HG03097 (cell line): ENCODE results near the gene TTYH3.

ENCODE experiments used
- ATAC-seq: cut with Tn5 transposase; IDR thresholded peaks from one replicate; pipeline ENCODE4 v1.9.1; 2021; ENCODE audit not compliant: unreplicated experiment, low FRiP score

Gene TTYH3

DNA sequence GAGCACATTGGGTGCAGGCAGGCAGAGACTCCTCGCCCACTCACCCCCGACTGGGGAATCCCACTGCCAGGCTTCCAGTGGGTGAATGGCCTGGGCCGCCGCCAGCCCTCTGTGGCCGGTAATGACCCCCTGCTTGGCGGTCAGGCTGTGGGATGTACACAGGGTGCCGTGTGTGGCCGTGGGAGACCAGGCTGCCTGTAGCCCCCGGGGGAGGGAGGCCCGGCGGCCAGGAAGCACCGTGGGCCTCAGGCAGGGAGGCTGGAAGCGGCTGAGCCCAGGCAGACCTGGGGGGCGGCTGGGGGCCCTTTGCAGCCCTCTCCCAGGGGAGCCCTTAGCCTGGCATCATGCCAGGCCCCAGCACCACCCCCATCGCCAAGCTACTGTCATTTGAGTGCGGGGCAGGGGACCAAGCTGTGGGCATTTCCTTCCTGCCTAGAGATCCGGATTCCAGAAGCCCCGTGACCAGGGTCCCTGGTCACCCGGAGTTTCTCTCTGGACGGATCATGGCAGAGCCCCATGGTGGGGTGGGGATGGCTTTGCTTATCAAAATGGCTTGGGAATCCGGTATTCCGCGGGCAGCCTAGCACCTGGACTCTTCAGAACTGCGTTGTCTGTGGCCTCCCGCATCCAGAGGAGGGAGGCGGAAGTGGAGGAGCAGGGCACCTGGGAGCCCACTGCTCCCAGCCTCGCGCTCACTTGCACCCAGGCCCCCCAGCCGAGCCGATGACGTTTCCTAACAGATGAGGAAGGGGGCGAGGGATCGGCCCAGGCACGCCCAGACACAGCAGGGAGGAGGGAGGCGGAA lies 1.1 kb downstream of the TTYH3 start:
- ATAC-seq, result no peak

DNA sequence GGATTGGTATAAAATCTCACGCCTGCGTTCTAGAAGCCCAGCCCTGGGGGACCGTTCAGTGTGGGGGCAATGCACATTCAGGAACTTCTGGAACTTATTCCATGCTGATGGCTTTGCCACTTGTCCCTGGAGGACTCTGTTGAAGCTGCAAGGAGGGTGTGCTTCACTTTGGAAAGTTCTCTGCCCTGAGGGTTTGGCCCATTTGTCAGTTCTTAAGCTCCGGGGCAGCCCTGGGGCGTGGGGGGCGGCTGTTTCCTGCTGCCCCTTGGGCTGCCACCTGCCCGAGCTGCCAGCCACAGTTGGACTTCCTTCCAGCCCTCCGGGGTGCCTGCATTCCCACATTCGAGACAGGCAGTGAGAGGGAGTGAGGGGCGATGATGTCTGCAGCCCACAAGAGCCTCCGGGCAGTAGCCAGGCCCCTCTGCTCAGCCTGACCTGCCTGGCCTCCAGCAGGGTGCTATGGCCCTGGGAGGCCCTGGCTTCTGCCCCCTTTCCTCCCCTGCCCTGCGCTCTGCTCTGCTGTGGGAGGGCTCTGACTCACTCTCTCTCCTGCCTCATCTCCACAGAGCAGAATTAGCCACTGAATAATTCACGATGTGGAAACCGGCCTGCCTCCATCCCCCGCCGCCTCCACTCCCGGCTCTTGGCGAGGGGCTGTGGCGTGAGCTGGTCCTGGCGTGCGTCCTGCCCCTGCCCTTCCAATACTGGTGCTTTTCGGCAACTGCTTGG lies 1.9 kb downstream of the TTYH3 start:
- no peak for ATAC-seq

DNA sequence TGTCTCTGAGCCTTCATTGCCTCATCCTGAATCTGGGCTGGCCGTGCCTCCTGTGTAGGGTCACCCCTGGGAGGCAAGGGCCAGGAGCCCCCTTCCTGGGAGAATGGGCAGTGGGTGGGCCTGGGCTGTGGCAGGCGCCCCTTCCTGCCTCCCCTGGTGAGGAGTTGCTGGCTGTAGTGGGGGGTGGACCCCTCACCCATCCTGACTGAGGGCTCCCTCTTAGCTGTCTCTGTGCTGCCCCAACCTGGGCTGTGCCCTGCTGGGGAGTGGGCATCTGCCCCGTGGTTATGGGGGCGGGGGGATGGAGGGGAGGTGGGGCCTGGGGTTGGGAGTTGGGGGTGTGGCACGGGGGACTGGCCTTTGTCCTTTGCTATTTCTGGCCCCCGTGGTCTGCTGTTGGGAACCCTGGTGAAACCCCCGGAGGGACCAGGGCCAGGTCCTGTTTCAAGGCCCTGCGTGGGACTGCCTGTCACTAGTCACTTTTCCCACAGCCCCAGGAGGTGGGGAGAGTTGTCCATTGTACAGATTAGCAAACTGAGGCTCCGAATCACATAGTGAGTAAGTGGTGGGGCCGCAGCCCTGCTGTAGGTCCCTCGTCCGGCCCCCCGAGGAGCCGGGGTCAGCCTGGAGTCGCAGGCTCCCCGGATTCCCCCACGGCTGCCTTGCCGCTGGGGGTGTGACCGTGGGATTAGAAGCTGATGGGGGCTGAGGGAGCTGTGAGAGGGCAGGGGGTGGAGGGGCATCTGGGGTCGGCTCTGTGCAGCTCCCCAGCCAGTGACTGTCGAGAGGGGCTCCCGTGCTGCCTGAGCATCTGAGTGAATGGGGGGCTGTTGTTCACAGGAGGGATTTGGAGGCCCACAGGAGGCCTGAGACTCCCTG lies 2.7 kb downstream of the TTYH3 start:
- ATAC-seq, result no peak

DNA sequence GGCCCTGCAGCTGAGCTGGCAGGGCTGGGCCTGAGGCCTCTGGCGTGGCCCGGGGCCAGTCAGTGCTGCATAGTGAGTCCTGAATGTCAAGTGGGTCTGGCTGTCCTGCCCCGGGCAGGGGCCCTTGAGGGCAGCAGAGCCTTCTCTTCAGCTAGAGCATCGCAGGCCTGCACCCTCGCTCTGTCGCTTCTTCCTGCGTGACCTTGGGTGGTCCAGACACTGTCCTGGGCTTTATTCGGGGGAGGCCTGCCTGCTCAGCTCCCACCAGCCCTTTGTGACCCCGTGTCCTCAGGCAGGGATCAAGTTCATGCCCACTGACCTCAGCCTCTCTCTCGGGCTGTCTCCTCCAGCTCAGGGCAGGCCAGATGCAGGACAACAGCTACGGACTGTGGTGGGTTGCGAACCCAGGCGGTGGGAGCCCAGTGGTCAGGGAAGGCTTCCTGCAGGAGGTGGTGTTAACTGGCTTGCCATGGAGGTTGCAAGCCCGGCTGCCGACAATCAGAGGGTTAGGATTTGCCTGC lies 3.4 kb downstream of the TTYH3 start:
- no peak for ATAC-seq

DNA sequence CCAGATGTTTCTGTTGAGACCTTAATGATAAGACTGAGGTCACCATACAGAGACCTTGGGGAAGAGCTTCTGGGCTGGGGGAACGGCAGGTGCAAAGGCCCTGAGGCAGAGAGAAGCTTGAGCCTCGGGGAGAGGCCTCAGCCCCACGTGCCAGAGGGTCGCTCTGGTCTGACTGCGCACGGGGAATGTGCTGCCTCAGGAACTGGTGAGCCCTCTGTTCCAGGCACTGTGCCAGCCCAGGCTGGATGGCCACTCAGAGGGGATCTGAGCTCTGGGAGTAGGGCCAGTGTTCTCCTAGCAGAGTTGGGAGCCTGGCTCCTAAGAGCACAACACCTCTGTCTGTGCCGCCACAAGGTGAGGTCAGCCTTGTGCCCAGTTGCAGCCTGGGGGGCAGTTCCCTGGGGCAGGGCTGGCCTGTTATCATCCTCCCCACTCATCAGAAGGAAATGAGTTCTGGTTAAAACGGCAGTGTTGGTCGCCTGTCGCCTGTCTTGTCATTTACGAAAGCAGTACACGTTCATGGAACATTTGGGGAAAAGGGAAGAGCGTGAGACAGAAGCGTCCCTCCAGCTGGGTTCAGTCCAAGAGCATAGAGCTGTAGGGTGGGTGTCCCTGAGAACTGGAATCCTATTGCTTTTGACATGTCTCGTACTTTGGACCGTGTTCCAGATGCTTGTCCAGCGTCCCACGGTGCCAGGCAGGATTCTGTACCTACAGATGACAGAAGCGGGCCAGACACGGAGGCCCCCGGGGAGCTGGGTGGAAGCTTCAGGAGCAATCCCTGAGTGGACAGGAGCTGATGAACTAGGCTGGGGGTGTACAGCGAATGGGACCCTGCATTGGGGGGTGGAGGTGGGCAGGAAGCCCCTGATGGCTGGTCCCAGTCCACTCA lies 4.3 kb downstream of the TTYH3 start:
- ATAC-seq, result no peak

DNA sequence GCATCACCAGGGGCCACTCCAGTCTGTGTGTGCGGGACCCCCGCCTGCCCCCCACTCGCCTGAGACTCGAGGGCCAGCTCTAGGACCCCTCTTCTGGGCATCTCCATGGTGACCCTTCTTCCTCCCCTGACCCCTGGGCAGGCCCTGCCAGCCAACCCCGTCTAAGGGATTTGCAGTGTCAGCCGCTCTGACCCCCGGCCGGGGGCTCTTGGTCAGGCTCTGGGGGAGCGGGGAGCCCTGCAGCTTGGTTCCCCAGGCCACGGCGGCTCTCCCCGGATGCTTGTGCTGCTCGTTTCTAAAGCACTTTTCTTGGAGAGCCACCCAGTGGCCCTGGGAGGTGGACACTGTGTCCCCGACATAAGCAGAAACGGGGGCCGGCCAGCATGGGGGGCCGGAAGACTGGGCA lies 5.3 kb downstream of the TTYH3 start:
- no peak for ATAC-seq

DNA sequence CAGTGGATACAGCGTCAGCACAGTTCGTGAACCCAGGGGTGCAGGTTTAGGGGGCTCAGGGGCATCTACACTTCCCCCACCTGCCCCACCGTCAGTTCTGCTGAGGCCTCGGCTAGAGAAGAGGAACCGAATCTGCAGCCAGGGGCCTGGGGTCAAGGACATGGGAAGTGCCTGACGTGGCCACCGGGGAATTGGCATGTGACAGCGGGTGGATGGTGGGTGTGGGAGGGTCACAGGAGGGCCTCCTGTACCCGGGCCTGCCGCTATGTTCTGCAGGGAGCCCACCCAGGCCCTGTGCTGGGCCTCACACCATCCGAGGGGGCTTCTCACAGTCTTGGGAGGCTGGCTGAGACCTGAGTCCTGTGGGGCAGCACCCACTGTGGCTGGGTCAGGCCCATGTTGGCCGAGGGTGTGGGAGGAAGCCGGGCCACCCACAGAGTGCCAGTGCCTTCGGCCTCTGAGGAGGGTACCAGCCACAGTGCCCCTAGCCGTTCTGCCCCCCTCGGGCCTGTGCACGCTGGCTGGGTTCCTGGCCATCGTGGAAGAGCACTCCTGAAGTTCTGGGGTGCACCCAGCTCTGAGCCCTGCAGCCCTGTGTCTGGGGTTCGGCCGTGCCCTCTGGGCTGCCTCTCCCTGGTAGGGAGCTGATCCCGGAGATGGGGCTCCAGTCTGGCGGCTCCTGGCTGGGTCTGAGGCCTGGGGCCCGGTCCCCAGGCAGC lies 5.9 kb downstream of the TTYH3 start:
- ATAC-seq, result no peak

DNA sequence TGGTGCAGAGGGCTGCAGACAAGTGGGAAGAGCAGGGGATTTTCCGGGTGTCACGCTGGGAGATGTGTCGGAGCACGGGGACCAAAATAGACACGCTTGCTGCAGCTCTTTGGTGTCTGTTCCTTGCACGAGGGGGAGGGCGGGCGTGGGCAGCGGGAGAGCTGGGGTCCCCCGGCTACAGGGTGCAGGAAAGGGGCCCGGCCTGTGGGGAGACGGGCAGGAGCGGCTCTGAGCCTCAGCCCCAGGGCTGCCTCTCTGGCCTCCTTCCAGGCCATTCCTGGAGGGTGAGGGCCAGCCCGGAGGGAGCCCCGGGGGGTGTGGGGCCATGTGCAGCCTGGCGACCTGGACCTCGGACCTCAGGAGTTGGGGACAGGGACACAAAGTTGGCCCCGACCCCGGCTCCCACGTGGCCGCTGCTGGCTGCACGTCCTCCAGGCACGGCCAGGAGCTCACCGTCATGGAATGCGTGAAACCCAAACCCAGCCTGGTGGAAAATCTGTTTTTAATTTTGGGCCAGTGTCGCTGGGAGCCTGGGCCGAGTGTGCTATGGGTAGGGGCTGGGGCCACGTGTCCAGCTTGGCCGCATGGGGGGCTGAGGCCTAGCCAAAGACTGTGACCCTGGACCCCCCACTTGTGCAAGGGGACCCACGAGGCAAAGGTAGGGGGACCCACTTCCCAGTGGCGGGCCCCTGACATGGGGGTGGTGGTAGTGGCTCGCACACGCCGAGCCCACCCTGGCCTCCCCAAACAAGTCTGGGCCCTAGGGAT lies 6.6 kb downstream of the TTYH3 start:
- no peak for ATAC-seq

DNA sequence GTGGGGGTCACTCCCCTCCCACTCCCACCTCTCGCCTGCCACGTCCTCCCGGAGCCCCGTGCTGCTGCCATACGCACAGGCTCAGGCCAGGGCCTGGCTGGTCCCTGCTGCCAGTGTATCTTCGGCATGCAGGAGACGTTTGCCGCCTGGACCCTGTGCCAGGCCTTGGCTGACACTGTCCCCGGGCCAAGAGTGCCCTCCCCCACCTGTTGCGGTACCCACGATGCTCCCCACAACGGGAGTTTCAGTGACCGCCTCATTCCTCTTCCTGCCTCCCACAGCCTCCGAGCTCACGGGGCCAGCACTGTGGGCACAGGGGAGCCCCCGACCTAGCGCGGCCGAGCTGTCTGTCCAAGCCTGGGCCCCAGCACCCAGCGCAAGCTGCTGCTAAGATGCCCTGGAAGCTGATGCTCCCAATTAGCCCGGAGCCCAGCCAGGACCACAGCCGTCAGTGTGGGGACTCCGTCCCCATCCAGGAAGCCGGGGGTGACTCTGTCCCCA lies 7.4 kb downstream of the TTYH3 start:
- ATAC-seq, result no peak

DNA sequence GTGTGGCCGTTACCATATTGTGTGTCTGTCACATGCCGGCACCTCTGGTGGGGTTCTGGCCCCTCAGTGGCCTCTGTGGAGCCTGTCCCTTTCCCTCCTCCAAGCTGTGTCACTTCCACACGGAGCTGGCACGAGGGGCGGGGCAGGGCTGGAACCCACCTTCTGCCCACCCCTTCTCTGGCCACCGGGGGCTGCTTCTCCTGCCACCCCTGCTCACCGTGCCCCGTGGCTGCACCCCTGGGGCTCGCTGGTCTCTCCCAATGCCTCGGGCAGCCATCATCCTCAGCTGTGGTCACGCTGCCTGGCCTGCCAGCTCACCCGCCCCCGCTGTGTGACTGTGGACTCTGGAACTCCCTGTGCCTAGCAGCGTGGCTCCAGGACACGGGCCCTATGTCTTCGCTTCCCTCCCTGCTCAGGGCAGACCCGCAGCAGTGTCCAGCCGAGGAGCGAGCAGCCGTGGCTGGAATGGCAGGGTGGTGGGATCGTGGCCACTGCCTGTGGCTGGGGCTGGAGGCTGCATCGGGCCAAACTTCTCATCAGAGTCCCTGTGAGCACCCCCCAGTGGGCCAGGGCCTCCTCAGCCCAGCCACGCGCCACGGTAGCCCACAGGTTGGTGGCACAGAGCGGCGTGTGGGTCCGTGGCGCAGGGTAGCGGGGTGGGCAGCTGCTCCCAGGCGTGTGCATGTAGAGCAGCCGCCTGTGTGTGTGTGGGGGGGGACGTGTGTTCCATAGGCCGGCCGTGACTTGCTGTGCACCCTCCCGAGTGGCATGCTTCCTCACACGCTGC lies 8.1 kb downstream of the TTYH3 start:
- no peak for ATAC-seq

DNA sequence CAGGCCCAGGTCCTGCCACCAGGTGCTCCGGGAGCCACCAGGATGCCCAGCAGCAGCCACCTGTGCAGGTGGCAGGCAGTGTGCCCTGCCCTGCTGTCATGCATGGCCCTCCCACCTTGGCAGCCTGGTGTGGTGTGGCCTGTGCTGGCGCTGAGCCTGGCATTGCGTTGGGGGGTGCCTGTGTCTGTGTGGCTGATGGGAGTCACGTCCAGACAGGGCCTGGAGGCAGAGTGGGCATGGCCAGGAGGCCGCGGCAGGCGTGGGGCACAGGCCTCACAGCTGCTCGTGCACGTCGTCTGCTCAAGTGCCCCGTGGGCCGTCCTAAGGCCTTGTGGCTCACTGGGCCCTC lies 8.7 kb downstream of the TTYH3 start:
- no peak for ATAC-seq

DNA sequence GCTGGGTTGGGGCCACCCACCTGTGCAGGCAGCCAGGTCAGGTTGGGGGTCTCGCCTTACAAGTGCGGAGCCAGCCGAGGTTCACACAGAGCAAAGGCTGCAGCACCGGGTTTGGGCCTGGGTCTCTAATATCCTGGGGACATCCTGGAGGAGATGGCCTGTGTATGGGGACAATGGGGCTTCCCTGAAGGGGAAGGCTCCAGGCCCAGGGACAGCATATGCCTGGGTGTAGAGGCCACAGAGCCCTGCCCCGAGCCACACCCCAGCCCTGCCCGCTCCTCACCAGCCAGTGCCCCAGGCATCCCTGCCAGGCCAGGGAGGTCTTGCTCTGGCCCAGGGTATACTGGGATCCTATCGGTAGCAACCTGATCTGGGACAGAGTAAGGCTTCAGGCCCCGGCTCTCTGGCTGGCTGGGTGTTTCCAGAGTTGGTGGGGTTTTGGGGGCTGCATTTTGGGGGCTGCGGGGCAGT lies 9.1 kb downstream of the TTYH3 start:
- no peak for ATAC-seq

DNA sequence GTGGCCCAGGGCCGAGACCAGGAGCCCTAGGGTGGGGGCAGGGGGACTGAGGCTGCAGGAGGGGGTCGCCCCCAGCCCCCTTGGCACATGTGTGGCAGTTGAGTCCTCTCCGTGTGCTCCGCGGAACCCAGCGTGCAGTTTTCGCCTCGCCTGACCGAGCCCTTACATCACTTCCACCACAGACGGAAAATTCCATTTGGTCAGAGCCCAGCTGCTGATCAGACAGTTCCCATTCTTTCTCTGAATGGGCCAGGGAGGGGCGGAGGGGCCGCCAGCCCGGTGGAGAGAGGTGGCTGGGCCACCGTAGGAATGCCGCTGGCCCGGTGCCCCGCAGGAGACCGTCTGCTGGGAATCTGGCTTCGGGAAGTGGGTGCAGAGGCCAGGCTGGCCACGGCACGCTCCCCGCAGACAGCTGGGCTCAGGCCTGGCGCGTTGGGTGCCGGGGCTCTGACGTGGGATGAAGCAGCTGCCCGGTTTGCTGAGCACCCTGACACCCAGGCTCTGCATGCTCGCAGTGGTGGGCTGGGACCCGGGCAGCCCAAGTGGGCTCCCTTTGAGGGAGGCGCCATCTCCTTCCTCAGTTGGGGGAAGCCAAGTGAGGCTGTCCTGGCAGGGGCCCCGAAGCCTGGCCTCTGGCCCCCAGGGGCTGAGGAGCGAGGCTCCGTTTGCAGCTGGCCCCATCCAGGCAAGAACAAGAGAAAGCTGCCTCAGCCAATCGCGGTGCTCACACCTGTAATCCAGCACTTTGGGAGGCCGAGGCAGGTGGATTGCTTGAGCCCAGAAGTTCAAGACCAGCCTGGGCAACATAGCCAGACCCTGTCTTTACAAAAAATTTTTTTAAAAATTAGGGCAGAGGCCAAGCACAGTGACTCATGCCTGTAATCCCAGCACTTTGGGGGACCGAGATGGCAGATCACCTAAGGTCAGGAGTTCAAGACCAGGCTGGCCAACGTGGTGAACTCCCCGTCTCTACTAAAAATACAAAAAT lies 9.9 kb downstream of the TTYH3 start:
- ATAC-seq, result no peak

DNA sequence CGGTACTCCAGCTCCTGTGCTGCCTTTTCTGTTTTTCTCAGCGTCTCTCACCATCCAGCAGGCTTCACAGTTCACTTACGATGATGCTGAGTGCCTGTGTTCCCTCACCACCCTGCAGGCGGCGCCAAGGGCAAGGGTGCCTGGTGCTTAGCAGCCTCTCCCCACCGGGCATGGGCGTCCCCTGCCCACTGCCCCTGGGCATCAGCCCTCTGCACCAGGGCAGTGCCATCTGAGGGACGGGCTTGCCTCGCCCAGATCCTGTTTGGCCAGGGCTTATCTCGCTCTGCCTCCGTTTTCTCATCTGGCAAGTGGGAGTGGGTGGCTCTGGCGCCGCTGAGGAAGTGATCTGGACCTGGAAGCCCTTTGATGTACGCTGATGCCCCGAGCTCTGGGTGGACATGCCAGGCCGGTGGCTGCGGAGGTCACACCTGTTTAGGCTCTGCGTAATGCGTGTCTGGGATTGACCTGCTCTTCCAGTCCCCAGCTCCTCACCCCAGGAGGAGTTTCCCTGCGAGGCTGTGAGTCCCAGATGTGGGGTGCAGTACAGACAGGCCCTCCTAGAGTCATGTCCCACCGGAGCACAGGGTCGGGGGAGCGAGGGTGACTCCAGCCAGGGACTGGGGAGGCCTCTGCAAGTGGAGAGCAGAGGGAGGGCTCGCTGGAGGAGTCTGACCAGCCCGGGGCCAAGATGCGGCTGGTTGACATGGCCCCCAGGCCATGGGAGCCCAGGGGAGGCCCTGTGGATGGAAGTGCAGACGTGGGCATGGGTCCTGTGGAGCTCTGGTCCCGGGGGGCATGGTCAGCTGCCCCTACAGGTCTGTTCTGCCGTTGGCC lies 11.8 kb downstream of the TTYH3 start:
- ATAC-seq, result no peak

DNA sequence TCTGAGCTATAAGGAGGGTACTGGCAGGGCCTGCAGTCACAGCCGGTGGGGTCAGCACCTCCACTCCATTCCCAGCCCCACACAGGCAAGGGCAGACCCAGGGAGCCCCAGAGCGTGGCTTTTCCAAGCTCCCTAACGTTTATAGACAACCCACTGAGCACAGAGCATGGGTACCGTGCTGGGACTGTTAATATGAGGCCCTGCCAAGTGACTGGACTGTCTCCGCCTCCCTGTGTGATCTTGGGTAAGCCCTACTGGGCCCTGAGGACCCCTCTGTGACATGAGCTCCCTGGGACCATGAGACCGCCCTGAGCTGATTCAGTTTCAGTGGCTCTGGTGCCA lies 12.4 kb downstream of the TTYH3 start:
- ATAC-seq, result no peak
